Hepatocyte (in vitro differentiated cells): ENCODE results near the gene RASSF7.

Source experiments
- CTCF ChIP-seq: fragments of 200-600 bp; sonication (generic); IDR thresholded peaks from 2 replicates; pipeline ENCODE4 v1.5.1; 2016; ENCODE audit warnings: antibody characterized with exemption, mild to moderate bottlenecking; ENCODE audit not compliant: poor library complexity
- EZH2 ChIP-seq: fragments of 200-600 bp; sonication (generic); IDR thresholded peaks from 2 replicates; pipeline ENCODE4 v1.6.1; 2016; ENCODE audit warnings: antibody characterized with exemption, mild to moderate bottlenecking, borderline replicate concordance
- EZH2phosphoT487 ChIP-seq: fragments of 200-600 bp; sonication (generic); IDR thresholded peaks from one replicate; pipeline ENCODE4 v1.6.1; 2018; ENCODE audit warnings: antibody characterized with exemption, mild to moderate bottlenecking, low read depth, moderate library complexity; ENCODE audit not compliant: unreplicated experiment, severe bottlenecking

- no peak for TF ChIP-seq CTCF
- no peak for TF ChIP-seq EZH2
- no peak for TF ChIP-seq EZH2phosphoT487
These were observed 3.2 kb upstream of the RASSF7 start for GRCh38 chr11:557328-558132.
